Measurements from ENCODE around the gene PLB1.

Gene PLB1

DNA sequence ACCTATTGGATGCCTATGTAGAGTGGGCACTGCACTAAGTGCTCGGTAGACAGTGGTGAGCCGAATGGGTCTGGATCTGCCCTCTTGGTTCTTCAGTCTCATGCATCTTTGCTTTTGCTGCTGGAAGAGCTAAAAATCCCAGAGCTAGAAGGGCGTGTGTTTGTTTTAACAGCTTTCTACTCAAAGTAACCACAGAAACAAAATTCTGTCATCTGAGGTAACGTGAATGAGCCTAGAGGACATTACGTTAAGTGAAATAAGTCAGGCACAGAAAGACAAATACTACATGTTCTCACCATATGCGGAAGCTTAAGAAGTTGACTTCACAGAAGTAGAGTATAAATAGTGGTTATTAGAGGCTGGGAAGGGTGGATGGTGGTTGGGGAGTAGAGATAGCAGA is 119.8 kb downstream of the PLB1 start:
- no peak for DNase-seq

DNA sequence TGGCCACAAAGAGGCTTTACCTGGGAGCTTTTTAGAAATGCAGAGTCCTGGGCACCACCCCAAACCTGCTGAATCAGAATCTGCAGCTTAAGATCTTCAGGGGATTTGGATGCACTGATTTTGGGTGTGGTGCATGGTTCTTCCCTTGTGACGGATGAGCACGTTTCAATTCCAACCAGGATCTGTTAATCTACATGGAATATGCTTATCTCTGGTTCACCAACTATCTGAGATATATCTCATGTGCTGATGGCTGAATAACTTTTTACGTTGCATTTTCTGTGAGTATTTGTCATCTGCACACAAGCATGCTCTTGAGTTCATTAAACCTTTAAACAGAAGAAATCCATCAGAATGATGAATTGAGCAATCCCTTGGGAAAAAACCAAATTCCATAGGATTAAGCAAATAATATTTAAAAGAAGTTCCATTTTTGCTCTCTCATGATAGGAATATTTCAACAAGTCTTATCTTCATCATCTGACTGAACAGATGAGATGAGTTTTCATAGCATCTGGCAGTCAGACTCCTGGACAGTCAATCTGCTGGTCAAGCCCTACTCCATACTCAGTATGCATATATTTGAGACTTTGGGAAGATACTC is 120.6 kb downstream of the PLB1 start:
- no peak for DNase-seq

DNA sequence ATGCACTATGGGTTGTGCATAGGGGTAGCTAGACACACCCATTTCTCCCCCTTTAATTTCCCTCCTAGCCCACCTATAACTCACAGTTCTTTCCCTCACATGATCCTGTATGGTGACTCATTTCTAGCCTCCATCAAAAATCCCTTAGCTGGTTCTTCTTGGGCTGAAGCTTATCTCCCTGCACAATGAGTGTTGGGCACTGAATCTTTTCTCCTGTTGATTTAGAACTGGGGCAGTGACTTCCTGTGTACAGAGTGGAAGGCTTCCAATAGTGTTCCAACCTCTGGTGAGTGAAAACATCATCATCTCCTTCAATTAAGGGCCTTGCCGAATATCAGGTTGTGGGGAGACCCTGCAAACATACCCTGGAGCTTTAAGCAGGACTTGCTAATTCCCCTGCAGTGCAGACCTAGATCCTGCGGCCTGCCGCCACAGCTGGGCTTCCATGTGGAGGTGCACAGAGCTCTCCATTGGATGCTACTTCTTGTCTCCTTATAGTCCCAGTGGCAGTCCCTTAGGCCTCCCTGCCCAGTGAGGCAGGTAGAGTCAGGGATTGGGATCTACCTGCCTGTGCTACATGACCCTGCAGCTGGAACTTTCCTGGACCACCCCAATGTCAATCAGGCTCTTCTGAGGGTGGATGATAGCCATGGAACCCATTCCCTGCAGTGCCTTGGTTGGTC is 121.8 kb downstream of the PLB1 start:
- no peak for DNase-seq

DNA sequence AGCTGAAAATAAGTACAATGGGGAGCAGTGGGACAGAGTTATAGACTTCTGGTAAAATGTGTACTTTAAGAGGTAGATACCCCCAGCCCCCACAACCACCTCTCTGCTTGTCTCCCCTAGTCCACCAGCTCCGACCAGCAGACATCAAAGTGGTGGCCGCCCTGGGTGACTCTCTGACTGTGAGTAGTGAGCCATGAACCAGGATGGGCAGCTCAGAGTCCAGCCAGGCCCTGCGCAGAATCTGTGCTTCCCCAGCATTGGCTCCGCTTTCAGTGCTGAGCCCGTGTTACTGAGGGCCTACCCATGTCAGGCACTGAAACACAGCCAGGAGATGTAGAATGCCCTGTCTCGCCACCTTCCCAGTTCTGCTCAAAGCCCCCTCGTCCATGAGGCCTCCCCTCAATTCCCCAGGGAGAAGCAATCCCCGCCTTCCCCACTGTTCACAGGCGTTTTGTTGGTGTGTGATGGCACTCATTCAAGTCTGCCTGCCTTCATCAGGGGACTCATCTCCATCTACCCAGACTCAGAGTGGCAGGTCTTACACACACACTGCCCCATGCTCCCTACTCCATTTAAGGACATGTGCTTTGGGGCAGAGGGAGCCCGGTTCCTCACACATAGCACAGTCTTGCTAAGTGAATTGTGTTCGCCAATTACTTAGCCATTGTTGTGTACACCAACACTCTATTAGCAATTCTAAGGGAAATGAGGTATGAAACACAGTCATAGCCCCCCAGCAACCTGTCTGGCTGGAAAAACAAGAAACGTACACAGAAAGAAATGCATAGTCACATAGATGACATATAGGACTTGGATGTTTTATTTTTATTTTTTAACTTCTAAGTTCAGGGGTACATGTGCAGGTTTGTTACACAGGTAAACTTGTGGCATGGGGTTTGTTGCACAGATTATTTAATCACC is 122.6 kb downstream of the PLB1 start:
- DNase-seq, result no peak

DNA sequence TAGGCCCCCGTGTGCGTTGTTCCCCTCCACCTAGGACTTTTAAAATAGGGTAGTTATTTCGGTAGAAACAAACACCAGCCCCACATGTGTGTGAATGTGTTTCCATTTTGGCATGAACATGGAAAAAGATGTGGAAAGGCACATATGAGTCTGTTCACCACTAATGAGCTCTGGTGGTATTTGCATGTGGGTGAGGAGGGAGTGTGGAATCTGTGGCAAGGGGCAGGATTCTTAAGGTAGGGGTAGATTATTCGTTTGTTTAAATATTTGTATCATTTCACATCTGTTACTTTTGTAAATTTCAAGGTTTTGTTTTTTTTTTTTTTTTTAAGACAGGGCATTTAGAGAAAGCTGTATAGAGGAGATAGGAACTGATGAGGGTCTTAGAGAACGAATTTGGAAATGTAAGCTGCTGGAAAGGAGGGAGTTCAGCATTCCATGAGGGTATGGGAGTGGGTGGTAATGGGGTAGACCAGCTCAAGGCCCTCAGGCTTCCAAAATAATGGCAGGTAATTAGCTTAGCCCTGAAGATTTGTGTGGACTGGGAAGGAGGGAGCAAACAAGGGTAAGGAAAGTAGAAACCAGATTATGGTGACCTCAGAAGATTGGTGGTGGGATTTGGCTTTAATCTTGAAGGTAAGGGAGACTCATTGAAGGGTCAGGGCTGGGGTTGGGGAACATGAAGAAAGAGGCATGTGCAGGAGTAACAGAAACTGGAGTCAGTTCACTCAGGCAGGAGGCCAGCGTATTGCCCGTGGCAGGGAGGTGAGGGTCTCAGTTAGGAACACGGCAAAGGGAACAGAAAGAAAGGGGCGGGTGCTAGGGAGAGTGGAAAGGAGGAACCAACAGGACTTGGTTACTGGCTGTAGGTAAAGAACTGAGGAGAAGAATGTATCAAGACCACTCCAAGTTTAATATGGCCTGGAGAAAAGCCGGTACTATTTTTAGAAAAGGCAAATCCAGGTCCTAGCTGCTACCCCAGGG is 123.6 kb downstream of the PLB1 start:
- no peak for DNase-seq

GRCh38 chr2:28620291-28620793 is 124.5 kb downstream of the PLB1 start:
- no peak for DNase-seq

DNA sequence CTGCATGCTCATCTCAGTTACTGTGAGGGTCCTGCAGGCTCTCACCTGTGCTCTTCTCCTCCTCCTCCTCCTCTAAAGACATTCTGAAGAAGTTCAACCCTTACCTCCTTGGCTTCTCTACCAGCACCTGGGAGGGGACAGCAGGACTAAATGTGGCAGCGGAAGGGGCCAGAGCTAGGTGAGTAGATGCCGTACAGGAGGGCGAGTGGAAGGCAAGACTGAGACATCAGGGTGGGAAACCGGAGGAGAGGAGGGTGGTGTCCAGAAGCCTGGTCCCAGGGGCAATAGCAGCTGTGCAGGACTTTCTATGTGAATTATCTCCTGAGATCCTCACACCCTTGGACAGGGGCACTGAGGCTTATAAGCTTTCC is 124.9 kb downstream of the PLB1 start:
- DNase-seq, result no peak

- peak; percentile 38 for DNase-seq
Observed at GRCh38 chr2:28621172-28622100, 125.6 kb downstream of the PLB1 start.

DNA sequence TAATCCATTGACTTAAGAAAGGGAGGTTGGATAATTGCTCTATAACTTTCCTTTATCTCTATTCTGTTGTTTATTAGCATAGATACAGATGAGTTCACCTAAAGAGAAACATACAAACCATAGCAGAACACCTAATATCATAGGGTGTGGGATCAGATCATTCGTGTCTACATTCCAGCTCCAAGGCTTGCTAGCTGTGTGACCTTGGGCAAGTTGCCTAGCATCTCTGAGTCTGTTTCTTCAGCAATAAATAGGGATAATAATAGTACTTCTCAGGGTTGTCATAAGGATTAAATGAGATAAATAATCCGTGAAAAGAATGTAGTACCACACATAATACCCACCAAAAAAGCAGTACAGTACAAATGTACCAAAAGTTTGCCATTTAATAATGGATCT is 126.2 kb downstream of the PLB1 start:
- DNase-seq, result no peak

- no peak for DNase-seq
Observed at GRCh38 chr2:28623582-28624405, 127.9 kb downstream of the PLB1 start.

DNA sequence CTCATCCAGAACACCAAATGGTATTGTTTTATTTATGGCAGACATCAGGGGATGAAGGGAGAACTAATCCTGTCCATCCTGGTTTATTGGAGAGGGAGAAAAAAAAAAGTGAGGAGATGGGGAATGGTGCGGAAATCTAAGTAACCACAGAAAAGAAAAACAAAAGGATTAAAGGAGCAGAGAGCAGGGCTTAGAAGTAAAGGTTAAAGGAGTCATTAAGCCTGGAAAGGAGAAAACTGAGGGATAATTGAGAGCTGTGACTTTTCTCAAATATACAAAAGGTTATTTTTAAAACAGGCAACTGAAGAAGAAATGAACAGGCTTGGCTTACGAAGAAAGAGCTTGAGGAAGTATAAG is 128.6 kb downstream of the PLB1 start:
- DNase-seq, result no peak

GRCh38 chr2:28624793-28625701 is 129.2 kb downstream of the PLB1 start:
- peak; percentile 50 for DNase-seq

- DNase-seq, result no peak
Observed at GRCh38 chr2:28626376-28626775, 130.5 kb downstream of the PLB1 start.

DNA sequence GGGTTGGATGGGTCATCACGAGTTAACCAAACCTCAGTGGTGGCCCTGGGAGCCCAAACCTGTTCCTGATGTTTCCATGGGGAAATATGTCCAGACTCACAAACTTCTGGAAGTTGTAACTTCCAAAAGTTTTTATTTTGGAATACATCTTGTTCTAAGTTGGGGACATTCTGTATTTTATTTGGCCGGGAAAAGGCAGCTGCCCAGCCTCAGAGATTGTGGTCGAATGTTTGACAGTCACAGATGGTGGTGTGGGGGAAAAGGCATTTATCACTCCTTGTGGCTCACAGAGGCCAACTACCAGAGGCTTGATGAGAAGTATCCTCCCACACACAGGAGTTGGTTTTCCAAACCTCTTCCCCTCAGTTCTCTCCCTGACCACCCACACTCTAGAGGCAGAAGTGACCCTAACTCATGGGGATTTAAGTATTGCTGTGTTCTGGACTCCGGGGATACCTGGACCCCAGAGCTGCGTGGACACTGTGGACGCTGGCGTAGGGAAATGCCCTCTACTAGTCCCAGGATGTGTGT is 131.1 kb downstream of the PLB1 start:
- DNase-seq, result no peak

DNA sequence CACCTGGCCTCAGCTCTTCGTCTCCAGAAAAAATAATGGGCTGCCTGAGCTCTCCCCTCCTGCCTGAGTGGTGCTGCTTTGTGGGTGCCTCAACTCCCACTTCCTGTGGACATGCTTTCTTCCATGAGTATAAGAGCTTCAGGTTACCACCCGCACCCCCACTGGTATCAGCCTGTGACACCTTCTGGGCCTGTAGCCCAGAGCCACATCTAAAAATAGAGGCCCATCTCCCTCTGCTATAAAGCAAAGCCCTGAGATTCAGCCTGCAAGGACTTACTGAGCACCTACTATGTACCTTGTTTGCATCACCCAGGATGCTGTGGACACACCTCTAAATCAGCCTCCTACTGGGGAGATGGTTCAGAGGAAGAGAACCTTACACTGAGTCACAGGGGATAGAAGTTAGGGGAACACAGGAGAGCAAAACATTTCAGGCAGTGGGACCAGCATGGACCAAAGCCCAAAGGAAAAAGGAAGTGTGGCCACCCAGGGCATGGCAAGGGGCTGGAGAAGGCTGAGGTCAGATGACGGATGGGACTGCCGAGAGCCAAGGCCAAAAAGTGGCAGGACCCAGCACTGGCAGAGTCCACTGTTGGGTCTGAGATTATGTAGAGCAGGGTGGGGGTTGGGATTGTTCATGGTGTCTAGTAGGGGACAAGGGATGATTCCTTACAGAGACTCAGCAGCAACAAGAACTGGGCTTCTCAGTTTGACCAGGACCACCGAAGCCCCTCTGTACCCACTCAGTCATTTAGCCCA is 132.0 kb downstream of the PLB1 start:
- no peak for DNase-seq

DNA sequence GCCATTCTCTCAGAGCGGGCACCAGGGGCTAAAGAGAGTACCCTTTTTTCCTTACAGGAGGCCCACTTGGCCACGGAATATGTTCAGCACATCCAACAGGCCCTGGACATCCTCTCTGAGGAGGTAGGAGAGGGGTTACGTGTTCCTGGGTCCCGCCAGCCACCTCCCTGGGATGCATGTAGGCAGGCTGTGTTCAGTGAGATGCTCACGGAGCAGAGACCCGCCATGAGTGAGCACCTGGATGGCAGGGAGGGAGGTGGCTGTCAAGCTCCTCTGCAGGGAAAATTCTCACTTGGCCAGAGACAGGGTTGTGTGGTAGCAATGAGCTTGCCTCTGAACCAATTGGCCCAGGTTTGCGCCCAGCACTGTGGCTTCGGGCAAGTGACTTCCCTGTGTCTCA is 132.6 kb downstream of the PLB1 start:
- DNase-seq, result no peak

DNA sequence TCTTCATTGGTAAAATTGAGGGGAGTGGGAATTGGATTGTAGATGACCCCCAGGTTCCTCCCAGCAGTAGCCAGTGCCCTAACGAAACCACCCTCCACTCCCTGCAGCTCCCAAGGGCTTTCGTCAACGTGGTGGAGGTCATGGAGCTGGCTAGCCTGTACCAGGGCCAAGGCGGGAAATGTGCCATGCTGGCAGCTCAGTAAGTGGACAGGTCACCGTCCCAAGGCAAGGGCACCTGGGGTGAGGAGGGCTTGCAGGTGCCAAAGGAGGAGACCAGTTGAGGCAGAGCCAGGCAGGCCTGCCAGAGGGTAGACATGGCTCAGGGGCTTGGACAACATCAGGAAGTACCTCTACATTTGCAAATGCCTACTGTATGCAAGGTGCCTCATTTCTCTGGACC is 133.1 kb downstream of the PLB1 start:
- DNase-seq, result no peak

DNA sequence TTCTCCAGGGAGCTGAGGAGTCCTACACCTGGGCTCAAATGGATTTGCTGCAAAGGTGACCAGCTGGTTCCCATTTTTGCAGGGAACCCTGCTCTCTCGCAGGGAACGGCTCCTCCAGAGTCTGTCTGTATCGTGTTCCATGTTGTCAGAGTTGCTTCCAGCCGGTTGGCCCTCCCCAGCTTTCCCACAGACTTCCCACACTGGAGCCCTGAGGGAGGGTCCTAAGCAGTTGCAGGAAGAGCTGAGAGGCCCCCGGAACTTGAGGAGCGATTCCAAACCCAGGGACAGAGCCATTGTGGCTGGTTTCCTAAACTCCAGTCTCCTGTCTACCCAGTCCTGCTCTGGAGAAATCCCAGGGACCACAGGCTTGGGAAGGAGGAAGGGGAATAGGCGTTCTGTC is 134.1 kb downstream of the PLB1 start:
- DNase-seq, result no peak
